K562 (cell line): Measurements from ENCODE around the gene PI4KA. TPM values are rescaled to one million over a fixed set of nuclear protein-coding genes. Genes with fewer than 3 reads are reported as not detected.
A peak's percentile ranks its signal among the peaks of the same experiment; 100 is the strongest.

Experiments used
- CBX2 ChIP-seq: fragments of 200-600 bp; sonication (generic); IDR thresholded peaks from one replicate; pipeline ENCODE4 v1.6.1; 2012; ENCODE audit warnings: mild to moderate bottlenecking, low read length, inconsistent platforms; ENCODE audit not compliant: insufficient read depth, poor library complexity, severe bottlenecking
- DACH1 ChIP-seq: fragments of 450-650 bp; IDR thresholded peaks from 2 replicates; pipeline ENCODE4 v1.6.1; 2018; ENCODE audit not compliant: partially characterized antibody
- E2F4 ChIP-seq: sonication (generic); formaldehyde crosslinking; IDR thresholded peaks from 2 replicates; pipeline ENCODE4 v1.8.0; 2022; ENCODE audit warnings: mild to moderate bottlenecking, low read depth, missing genetic modification reagents
- FOXK2 ChIP-seq, 2 experiments: fragments of 450-650 bp; IDR thresholded peaks in 1 of 2; conservative IDR thresholded peaks in 1 of 2; 2 replicates each; pipeline ENCODE4 v1.6.1; 2016; ENCODE audit warnings: low read depth in 2 of 2, mild to moderate bottlenecking in 1 of 2
- HNRNPK ChIP-seq: fragments of 200-400 bp; formaldehyde crosslinking; IDR thresholded peaks from one replicate; pipeline ENCODE4 v1.6.1; 2018; ENCODE audit warnings: mild to moderate bottlenecking, low read depth, low read length; ENCODE audit not compliant: poor library complexity, severe bottlenecking
- HNRNPL ChIP-seq: fragments of 200-400 bp; formaldehyde crosslinking; IDR thresholded peaks from 2 replicates; pipeline ENCODE4 v1.6.1; 2017; ENCODE audit warnings: low read depth, mild to moderate bottlenecking, low read length
- HSF4 ChIP-seq: fragments of 250-450 bp; sonication (Bioruptor Pico); IDR thresholded peaks from 2 replicates; pipeline ENCODE4 v2.1.2; 2022; ENCODE audit warnings: mild to moderate bottlenecking, moderate library complexity, borderline replicate concordance
- KLF16 ChIP-seq: IDR thresholded peaks from 2 replicates; pipeline ENCODE4 v1.6.1; 2016; ENCODE audit warnings: antibody characterized with exemption
- MCM2 ChIP-seq: fragments of 450-650 bp; IDR thresholded peaks from 2 replicates; pipeline ENCODE4 v1.6.1; 2017; ENCODE audit warnings: low read depth, mild to moderate bottlenecking
- NCOR1 ChIP-seq: fragments of 450-650 bp; IDR thresholded peaks from 2 replicates; pipeline ENCODE4 v1.6.1; 2016; ENCODE audit warnings: mild to moderate bottlenecking, moderate library complexity
- PRDM10 ChIP-seq: fragments of 450-650 bp; IDR thresholded peaks from 2 replicates; pipeline ENCODE4 v1.6.1; 2018; ENCODE audit not compliant: partially characterized antibody
- RBM15 ChIP-seq: fragments of 200-400 bp; formaldehyde crosslinking; IDR thresholded peaks from 2 replicates; pipeline ENCODE4 v1.6.1; 2018; ENCODE audit warnings: mild to moderate bottlenecking, low read length, moderate library complexity; ENCODE audit not compliant: insufficient read depth
- RBM22 ChIP-seq: fragments of 200-400 bp; formaldehyde crosslinking; IDR thresholded peaks from 2 replicates; pipeline ENCODE4 v1.6.1; 2018; ENCODE audit warnings: low read length, low read depth; ENCODE audit not compliant: poor library complexity, severe bottlenecking
- RFX7 ChIP-seq: fragments of 250-450 bp; sonication (Bioruptor Pico); IDR thresholded peaks from 2 replicates; pipeline ENCODE4 v1.5.1; 2021; ENCODE audit warnings: mild to moderate bottlenecking
- SMAD3 ChIP-seq: fragments of 450-650 bp; formaldehyde crosslinking; conservative IDR thresholded peaks from 2 replicates; pipeline ENCODE4 v1.4.0; 2020; ENCODE audit warnings: mild to moderate bottlenecking
- polyA plus RNA-seq, 8 experiments: library from polyadenylated mRNA; depleted of rRNA in 4 of 8; stranded (reverse) in 5 of 8; unstranded in 3 of 8; fragments of >200 nt; fragmentation: Nextera tagmentation in 2 of 8; fragmentation: Illumina TruSeq in 1 of 8; extraction: Ambion mirVana in 2 of 8; extraction: Trizol in 1 of 8; gene quantifications; 2 replicates each; pipeline versions ENCODE4 v1.2.1 to v1.2.3, GENCODE V29; 2011 to 2014; ENCODE audit warnings: inconsistent platforms in 1 of 8, missing spikeins in 1 of 8
- total RNA-seq, 7 experiments: library from RNA; depleted of rRNA in 6 of 7; stranded (reverse); fragments of >200 nt in 6 of 7; fragmentation: Illumina TruSeq in 2 of 7; extraction: Trizol in 2 of 7; gene quantifications; 2 replicates each; pipeline versions ENCODE4 v1.2.1 to v1.2.3, GENCODE V29; 2011 to 2021; ENCODE audit warnings: low replicate concordance in 1 of 7
- TF ChIP-seq, protein P1 (sequence below), 2 experiments: IDR thresholded peaks; 2 replicates each; pipeline ENCODE4 v1.6.1; 2012; ENCODE audit warnings: improper control_type of control experiment in 2 of 2, low read depth in 2 of 2, low read length in 2 of 2, borderline replicate concordance in 1 of 2
- TF ChIP-seq, protein P2 (sequence below): fragments of 250-450 bp; sonication (Bioruptor Pico); IDR thresholded peaks from 2 replicates; pipeline ENCODE4 v1.5.0; 2022; ENCODE audit warnings: mild to moderate bottlenecking

Gene PI4KA
- total and polyA plus RNA-seq, 9 of the 15 experiments (the other 6 are each of a cell fraction or from before 2014, with no cell fraction given) = 7.3 to 187 (median 84.7) TPM

- TF ChIP-seq NCOR1 (no peak), HNRNPL (peak; percentile 99), RFX7 (CRISPR knock-in tag) (0 out of 2 replicates have a peak, but pooled peaks have one; percentile 70), RBM15 (no peak), CBX2 (no peak), HNRNPK (no peak), RBM22 (no peak), HSF4 (0 out of 2 replicates have a peak, but pooled peaks have one; percentile 72), DACH1 (no peak), MCM2 (no peak), E2F4 (CRISPR knock-in tag) (peak; percentile 84; the same call in 1 of the 2 replicates), FOXK2 (conservative IDR thresholded peaks at IDR 0.05 in 1 of 2, IDR thresholded peaks at IDR 0.05 in 1 of 2; ENCODE audit: low read depth in 2 of 2) (peak; percentile 67 to 72), PRDM10 (no peak), KLF16 (peak; percentile 90), SMAD3 (CRISPR knock-in tag) (peak; percentile 84)
- TF ChIP-seq, protein P1, sequence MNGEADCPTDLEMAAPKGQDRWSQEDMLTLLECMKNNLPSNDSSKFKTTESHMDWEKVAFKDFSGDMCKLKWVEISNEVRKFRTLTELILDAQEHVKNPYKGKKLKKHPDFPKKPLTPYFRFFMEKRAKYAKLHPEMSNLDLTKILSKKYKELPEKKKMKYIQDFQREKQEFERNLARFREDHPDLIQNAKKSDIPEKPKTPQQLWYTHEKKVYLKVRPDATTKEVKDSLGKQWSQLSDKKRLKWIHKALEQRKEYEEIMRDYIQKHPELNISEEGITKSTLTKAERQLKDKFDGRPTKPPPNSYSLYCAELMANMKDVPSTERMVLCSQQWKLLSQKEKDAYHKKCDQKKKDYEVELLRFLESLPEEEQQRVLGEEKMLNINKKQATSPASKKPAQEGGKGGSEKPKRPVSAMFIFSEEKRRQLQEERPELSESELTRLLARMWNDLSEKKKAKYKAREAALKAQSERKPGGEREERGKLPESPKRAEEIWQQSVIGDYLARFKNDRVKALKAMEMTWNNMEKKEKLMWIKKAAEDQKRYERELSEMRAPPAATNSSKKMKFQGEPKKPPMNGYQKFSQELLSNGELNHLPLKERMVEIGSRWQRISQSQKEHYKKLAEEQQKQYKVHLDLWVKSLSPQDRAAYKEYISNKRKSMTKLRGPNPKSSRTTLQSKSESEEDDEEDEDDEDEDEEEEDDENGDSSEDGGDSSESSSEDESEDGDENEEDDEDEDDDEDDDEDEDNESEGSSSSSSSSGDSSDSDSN (IDR thresholded peaks at IDR 0.05; ENCODE audit: borderline replicate concordance in 1 of 2, low read depth in 2 of 2, low read length in 2 of 2) = peak in 1 of 2 experiments; percentile 85; a peak in 1 of 4 replicates
- TF ChIP-seq, protein P2, sequence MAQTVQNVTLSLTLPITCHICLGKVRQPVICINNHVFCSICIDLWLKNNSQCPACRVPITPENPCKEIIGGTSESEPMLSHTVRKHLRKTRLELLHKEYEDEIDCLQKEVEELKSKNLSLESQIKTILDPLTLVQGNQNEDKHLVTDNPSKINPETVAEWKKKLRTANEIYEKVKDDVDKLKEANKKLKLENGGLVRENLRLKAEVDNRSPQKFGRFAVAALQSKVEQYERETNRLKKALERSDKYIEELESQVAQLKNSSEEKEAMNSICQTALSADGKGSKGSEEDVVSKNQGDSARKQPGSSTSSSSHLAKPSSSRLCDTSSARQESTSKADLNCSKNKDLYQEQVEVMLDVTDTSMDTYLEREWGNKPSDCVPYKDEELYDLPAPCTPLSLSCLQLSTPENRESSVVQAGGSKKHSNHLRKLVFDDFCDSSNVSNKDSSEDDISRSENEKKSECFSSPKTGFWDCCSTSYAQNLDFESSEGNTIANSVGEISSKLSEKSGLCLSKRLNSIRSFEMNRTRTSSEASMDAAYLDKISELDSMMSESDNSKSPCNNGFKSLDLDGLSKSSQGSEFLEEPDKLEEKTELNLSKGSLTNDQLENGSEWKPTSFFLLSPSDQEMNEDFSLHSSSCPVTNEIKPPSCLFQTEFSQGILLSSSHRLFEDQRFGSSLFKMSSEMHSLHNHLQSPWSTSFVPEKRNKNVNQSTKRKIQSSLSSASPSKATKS (CRISPR knock-in tag) = peak; percentile 68; the same call in 1 of the 2 replicates
Observed at GRCh38 chr22:20885557-20886323, 27.1 kb upstream of the PI4KA start (continued).
